ENCODE data around the gene GTF2A1L.

DNA sequence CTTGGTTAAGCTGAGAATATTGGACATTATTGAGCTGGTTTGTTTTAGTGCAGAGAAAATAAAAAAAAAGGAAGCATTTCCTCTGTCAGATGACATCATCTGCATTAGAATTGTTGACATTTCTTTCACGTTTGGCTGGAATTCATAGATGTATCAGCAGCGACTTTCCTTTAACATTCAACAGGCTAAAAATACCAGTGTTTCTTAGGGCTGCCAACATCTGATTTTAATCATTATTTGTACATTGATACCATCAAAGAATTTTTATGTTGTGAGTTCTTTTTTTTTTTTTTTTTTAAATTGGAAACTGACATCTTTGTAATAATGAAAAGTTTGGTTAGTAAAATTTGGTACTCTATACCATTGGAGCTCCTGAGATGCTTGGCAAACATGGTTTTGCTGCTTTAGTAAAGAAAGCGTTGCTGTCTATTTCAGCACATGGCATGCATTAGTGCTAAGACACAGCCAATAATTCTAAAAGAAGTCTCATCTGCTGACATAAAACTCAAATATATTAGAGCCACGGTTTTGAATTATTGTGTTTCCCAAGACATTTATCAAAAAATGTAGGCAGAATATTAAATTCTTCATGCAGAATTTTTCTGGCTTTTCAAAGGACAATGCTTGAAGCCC lies 33.6 kb downstream of the GTF2A1L start:
- TF ChIP-seq TAF1 (IDR thresholded peaks at IDR 0.05; ENCODE audit: borderline replicate concordance, low read depth, low read length), result no peak
- TF ChIP-seq POLR2A (IDR thresholded peaks at IDR 0.05; ENCODE audit: low read depth, low read length), result no peak
- no peak for TF ChIP-seq POLR2AphosphoS5 (IDR thresholded peaks at IDR 0.05; ENCODE audit: low read depth, low read length)

Measured in GM12892 (cell line).